GM12873 (cell line): ENCODE results near the gene HDAC4.

Source experiments
- TF ChIP-seq, protein P1 (sequence below): IDR thresholded peaks from 2 replicates; pipeline ENCODE4 v1.5.1; 2012; ENCODE audit warnings: low read depth, mild to moderate bottlenecking, moderate library complexity, low read length, control low read depth; ENCODE audit not compliant: insufficient read depth; ENCODE audit errors: missing control alignments

HDAC4 gene

DNA sequence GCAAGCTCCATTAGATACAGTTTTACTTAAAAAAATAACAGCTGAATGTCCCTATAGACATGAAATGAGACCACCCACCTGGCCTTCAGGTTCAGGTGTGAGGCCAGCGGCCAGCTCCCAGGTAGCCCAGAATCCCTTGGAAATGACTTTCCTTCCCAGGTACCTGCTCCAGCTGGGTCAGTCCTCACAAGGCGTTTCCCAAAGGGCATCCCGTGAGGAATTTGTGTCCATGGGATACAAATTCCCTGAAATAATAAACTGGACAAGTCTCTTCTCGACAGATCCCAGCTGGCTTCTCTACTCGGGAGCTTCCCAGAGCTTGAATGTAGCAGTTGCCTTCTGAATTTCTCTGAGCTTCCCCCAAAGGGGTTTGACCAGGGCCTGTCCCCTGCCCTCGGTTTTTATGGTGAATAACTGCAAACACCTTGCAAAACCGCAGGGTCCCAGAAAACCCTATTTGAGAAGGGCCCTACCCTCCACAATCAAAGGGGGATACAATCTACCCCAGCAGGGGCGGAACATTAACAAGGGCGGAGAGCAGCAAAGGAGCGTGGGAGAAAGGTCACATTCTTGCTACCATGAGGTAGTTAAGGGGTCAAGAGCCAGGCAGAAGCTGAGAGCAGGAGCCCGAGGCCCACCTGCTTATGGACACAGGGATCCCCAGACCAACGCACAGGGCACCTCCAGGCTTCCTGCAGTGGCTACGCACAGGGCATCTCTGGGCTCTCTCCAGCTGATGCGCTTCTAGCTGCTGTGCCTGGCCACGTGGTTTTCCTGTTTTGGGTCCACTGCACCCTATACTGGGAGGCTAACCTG is 107.7 kb downstream of the HDAC4 start:
- TF ChIP-seq, protein P1, sequence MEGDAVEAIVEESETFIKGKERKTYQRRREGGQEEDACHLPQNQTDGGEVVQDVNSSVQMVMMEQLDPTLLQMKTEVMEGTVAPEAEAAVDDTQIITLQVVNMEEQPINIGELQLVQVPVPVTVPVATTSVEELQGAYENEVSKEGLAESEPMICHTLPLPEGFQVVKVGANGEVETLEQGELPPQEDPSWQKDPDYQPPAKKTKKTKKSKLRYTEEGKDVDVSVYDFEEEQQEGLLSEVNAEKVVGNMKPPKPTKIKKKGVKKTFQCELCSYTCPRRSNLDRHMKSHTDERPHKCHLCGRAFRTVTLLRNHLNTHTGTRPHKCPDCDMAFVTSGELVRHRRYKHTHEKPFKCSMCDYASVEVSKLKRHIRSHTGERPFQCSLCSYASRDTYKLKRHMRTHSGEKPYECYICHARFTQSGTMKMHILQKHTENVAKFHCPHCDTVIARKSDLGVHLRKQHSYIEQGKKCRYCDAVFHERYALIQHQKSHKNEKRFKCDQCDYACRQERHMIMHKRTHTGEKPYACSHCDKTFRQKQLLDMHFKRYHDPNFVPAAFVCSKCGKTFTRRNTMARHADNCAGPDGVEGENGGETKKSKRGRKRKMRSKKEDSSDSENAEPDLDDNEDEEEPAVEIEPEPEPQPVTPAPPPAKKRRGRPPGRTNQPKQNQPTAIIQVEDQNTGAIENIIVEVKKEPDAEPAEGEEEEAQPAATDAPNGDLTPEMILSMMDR = no peak

DNA sequence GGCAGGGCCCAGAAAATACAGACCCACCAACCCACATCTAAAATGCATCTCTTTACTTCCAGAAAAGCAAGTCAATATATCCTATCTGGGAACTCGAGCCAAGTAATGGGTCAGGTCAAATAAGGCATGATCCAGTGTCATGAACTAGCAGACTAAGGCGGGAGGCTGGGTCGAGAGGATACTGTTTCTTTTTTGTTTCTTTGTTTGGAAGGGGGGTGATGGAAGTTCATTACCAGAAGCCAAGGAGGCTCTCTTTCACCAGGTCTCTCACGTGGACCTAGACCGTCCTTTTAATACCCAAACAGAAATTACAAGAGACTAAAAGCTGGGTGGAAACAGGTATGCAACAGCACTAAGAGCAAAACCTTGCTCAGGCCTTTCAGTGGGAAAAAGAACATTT is 108.3 kb downstream of the HDAC4 start:
- TF ChIP-seq, protein P1 = no peak

DNA sequence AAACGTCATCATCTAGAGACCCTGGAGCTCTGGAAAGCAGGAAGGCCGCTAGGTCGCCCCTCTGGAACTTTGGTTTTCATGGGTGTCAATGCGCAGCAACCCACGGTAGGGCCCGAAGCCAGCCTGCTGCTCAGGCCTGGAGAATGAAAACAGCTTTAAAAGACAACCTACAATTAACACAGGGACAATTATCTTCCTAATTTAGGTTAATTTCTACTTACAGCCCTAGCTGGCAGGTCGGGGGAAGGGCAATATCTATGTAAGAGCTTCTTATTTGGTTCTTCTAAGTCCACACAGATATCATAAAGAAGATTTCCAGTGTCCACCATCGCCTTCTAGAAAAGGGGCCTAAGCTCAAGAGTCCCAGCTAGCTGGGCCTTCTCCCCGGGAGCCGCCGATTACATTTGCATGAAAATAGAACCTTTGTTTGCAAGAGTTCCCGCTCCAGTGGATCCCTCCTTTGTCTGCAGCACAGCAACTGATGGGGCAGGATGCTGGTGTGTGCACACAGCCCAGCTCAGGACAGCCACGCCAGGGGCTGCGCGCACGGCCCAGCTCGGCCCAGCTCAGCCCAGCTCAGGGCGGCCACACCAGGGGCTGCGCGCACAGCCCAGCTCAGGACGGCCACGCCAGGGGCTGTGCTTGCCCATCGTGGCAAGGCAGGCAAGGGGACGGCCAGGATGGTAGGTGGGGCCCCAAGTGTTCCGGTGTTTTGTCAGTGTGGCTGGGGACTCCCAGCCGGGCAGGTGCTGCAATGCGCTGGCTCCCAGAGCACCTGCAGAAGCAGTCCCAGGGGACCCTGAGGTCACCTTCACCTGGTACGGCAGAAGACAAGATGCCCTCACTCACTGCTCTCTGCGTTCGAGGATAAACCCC is 109.1 kb downstream of the HDAC4 start:
- TF ChIP-seq, protein P1 = no peak

DNA sequence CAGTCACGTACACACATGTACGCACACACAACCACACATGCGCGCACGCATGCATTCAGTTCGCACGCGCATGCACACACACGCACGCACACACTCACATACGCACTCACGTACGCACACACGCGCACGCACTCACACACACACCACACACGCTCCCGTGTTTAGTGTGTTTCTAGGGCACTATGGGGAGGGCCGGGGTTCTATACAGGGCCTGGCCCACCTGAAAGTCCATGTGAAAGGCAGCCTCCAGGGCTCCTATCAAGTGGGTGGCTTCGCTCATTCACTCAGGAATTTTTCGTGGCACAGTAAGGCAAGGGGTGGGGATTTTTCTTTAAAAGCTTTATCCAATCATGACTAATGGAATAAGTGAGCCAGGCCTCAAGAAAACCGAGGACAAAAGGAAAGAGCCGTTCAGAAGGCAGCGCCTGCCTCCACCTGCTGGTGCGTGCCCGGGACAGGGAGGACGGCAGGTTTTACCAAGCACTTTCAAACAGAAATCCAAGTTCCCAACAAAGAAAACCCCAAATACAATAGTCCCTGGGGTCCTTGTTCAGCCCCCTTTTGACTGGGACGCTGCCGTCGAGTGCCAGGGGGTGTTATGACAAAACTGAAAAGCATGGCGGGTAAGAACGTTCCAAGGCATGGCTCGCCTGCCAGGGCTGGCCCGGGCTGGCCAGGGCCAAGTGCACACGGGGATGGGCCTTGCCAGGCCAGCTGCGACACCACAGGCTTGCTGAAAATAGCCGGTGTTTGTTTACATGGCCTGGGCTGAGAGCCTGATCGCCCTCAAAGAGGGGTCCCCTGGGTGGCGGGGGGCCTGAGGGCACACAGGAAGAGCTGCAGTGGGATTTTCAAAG is 110.0 kb downstream of the HDAC4 start:
- TF ChIP-seq, protein P1 = no peak

DNA sequence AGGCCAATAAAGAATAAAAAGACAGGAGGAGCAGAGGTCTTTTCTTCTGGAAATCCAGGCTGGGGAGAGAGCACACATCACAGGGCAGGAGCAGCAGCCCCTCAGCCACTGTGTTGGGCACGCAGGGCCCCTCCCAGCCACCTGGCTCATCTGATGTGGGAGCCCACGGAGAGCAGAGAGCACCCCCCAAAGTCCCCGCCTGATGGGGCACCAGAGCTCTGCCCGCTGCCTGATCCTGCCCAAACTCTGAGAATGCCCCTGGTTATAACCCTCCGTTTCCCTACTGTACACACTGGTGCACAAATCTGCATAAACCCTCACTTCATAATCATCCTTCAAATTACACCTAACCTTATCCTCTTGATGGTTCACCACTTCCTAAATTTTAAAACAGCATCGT is 111.3 kb downstream of the HDAC4 start:
- TF ChIP-seq, protein P1 = no peak

DNA sequence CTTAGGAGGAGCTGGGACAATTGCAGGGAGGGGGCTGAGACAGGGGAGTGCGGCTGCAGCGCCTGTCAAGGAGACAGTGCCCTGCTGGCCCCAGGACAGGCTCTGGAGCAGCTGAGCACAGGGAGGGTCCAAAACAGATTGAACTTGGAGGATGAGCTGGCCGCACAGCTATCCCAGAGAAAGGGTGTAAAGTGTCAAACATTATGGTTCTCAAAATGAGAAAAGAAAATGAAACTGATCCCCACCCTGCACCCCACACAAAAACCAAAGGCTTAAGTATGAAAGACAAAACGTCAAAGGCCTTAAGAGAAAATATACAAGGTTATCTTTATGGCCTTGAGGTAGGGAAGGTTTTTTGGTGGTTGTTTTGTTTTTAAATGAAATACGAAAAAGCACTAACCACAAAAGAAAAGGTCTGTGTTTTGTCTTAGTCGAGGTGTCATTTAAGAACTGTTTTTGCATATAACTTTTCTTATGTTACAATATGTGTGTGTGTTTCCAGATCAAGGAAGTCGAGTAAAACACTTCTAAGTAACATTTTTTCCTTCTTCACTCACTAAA is 111.8 kb downstream of the HDAC4 start:
- TF ChIP-seq, protein P1 = no peak
